WI38 (cell line): ENCODE results near the gene COPB1.

Experiments
- H3K4me3 ChIP-seq: 2 replicates; pipeline ENCODE4 v1.5.1; 2011; ENCODE audit warnings: low read depth, mild to moderate bottlenecking, control low read depth, low read length
- TF ChIP-seq, protein P1 (sequence below): IDR thresholded peaks from 2 replicates; pipeline ENCODE4 v1.5.1; 2012; ENCODE audit warnings: low read depth, mild to moderate bottlenecking, control low read depth, low read length

Gene COPB1

DNA sequence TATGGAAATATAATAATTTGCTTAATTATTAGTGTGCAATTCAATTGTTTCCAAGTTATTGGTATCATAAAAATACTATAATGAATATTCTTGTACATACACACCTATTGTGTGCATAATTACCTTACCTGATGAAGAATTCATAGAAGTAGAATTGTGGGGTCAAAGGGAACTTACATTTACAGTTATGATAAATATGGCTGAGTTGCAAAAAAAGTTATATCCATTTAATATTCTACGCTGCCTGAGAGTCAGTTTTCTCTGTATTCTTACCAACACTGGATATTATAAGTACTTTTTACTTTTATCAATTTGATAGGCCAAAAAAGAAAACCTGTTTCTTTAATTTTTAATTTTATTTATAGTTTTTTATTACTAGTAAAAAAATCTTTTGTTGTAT lies 22.6 kb upstream of the COPB1 start:
- TF ChIP-seq, protein P1, sequence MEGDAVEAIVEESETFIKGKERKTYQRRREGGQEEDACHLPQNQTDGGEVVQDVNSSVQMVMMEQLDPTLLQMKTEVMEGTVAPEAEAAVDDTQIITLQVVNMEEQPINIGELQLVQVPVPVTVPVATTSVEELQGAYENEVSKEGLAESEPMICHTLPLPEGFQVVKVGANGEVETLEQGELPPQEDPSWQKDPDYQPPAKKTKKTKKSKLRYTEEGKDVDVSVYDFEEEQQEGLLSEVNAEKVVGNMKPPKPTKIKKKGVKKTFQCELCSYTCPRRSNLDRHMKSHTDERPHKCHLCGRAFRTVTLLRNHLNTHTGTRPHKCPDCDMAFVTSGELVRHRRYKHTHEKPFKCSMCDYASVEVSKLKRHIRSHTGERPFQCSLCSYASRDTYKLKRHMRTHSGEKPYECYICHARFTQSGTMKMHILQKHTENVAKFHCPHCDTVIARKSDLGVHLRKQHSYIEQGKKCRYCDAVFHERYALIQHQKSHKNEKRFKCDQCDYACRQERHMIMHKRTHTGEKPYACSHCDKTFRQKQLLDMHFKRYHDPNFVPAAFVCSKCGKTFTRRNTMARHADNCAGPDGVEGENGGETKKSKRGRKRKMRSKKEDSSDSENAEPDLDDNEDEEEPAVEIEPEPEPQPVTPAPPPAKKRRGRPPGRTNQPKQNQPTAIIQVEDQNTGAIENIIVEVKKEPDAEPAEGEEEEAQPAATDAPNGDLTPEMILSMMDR: no peak

DNA sequence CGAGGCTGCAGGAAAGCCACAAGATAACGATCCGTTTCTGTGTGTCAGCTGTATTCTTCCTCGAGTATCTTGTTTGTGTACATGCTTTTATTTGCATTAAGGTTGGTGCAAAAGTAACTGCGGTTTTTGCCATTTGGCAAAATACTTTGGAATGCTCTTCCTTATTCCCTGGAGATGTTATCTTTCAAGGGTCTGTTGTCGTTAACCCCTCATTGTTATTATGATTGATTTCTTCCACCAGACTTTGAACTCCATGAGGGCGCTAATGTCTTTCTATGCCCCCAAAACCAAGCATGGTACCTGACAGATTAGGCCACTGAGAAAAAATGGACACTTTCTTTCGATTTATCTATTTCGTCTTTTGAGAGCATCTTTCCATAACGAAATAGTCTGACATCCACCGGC lies 21.1 kb upstream of the COPB1 start:
- H3K4me3 ChIP-seq: peak overlapping the region; percentile 99
- TF ChIP-seq, protein P1: no peak

More for the DNA sequence above, 22.6 kb upstream of the COPB1 start:
- H3K4me3 ChIP-seq: no peak overlapping the region

DNA sequence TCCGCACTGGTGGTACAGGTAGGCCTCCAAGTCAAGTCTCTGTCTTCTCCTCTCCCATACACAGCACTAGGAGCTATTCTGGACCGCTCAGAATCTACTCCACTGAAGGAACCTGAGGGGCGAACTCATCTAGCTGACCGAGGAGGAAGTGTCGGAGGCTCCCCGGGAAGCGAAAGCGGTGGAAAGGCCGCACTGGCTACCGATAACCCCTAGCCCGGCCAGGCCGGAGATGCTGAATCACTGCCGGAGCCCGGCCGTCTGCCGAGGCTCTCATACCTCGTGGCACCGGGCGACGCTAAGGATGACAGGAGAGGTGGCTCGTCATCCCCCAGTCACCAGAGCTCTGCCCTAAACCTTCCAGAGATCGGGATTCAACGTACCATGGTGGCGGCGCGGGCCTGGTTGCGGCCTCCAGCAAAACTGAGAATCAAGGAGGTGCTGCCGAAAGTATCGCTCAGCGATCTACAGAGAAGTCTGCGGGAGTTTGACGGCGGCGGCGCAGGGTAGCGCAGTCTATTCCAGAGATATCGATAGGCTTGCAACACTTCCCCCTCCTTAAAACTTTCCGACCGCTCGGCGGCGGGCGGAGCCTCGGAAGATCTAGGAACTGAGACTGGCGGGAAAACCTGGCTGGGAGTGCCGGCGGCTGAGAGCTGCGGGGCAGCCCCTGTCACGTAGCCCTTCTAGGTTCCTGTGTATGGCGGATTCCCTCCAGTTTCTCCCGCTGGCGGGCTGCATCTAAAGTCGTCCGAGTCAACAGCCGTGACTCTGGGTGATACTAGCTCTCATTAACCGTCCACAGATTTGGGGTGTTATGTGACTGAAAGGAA lies 20.5 kb upstream of the COPB1 start, which contains the start of gene PSMA1:
TSS of gene PSMA1 (minus strand) at position 470 of the 830 bp plus-strand sequence. CDS start at position 383, 87 bp downstream.
- peak within 1 kb of the TSS; percentile 99 for H3K4me3 ChIP-seq
- TF ChIP-seq, protein P1: no peak

DNA sequence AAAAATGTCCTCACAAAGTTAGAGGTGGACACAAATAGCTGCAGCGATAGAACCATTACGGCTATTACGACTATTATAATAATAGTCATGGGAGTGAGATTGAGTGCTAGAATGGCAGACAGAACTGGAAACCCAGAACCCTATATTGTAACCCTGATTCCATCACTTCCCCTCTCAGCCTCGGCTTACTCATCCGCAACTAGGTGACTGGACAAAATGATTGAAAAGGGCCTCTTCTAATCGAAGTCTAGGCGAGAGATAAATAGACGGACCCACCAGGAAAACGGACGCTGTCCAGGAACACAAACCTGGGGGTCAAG lies 19.9 kb upstream of the COPB1 start:
- peak overlapping the region; percentile 99 for H3K4me3 ChIP-seq
- TF ChIP-seq, protein P1: no peak

DNA sequence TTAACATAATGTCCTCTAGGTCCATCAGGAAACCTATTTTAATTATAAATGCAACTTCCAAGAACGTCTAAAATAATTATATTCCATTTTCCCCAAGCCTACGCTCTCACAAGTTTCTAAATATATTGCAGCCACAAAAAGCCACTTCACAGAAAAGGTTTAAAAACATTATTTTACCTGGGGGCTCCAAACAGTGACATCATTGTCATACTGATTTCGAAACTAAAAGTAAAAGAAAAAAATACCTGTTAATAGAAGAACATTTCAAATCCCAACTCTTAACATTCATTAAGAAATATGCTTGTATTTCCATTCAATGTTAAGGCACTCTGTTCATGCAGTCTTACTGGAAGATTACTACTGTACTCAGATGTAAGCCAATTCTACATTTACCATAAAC lies 19.2 kb upstream of the COPB1 start:
- peak overlapping the region; percentile 99 for H3K4me3 ChIP-seq
- TF ChIP-seq, protein P1: no peak

DNA sequence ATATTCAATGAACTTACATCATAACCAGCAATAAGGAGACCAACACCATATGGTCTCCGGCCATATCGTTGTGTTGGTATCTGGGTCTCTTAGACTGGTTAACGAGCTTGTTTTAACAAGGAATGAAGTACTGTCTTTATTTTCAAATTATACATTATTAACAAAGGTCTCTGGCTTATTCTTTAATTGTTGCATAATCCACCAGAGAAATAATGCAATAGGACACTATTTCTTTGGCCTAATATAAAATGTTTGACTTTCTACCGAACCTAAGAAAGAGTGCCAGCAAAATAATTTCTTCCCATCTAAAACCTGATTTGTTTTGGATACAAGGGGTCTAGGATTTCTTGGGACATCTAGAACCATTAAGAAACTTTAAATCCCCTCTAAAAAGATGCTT lies 14.2 kb upstream of the COPB1 start:
- TF ChIP-seq, protein P1: no peak
- no peak overlapping the region for H3K4me3 ChIP-seq

DNA sequence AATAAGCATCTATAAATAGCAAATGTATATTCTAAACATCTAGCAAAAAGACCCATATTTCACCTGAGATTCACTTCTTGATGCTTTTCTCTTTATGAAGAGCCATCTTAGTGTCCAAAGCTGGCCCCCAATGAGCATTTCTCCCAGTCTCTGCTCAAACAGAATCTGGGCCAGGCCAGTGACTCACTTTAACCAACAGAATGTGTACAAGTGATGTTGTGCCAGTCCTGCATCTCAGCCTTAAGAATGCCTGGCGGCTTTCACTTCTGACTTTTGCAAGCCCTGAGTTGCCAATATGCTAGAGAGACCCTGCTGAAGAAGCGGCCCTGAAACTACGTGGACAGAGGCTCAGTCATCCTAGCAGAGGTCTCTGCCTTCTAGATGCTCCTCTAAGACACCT lies 6.9 kb upstream of the COPB1 start:
- H3K4me3 ChIP-seq: no peak overlapping the region
- TF ChIP-seq, protein P1: no peak
